Measurements from ENCODE around the gene RSF1.
A peak's percentile ranks its signal among the peaks of the same experiment; 100 is the strongest.
"Not testable (repeated sequence)": the region's sequence is repeated elsewhere in the genome, so short reads cannot be mapped to it uniquely, and the experiment has no call there.

Gene RSF1

GRCh38 chr11:77647654-77648305 is 172.7 kb downstream of the RSF1 start:
- no peak for DNase-seq (ENCODE audit: low read depth, low spot score)
- H3K4me3 ChIP-seq (ENCODE audit: low read length): no peak overlapping the region

- no peak for DNase-seq (ENCODE audit: low read depth, low spot score)
- no peak overlapping the region for H3K4me3 ChIP-seq (ENCODE audit: low read length)
Observed at GRCh38 chr11:77644887-77645286, 175.6 kb downstream of the RSF1 start.

- no peak for DNase-seq (ENCODE audit: low read depth, low spot score)
Observed at GRCh38 chr11:77642228-77642627, 178.3 kb downstream of the RSF1 start.

GRCh38 chr11:77637345-77638165 is 183.0 kb downstream of the RSF1 start, which contains the start of gene CLNS1A:
Gene CLNS1A, minus strand, starts transcription at chr11:77637794. Its CDS starts 80 bp downstream, at chr11:77637714.
- peak within 1 kb of the TSS; percentile 73 for H3K4me3 ChIP-seq (ENCODE audit: low read length)
- DNase-seq (ENCODE audit: low read depth, low spot score): peak; percentile 88

More at GRCh38 chr11:77642228-77642627, 178.3 kb downstream of the RSF1 start:
- no peak overlapping the region for H3K4me3 ChIP-seq (ENCODE audit: low read length)

- DNase-seq (ENCODE audit: low read depth, low spot score): no peak
- peak overlapping the region; percentile 73 for H3K4me3 ChIP-seq (ENCODE audit: low read length)
Observed at GRCh38 chr11:77636731-77637344, 183.7 kb downstream of the RSF1 start.

- DNase-seq (ENCODE audit: low read depth, low spot score); H3K4me3 ChIP-seq (ENCODE audit: low read length): not testable (repeated sequence)
Observed at GRCh38 chr11:77633926-77634325, 186.6 kb downstream of the RSF1 start.

- DNase-seq (ENCODE audit: low read depth, low spot score): no peak
- no peak overlapping the region for H3K4me3 ChIP-seq (ENCODE audit: low read length)
Observed at GRCh38 chr11:77630157-77630710, 190.3 kb downstream of the RSF1 start.

- DNase-seq (ENCODE audit: low read depth, low spot score): peak; percentile 51
- H3K4me3 ChIP-seq (ENCODE audit: low read length): no peak overlapping the region
Observed at GRCh38 chr11:77619576-77620198, 200.8 kb downstream of the RSF1 start.

- H3K4me3 ChIP-seq (ENCODE audit: low read length): no peak overlapping the region
- DNase-seq (ENCODE audit: low read depth, low spot score): no peak
Observed at GRCh38 chr11:77617892-77618291, 202.6 kb downstream of the RSF1 start.

- DNase-seq (ENCODE audit: low read depth, low spot score): no peak
- no peak overlapping the region for H3K4me3 ChIP-seq (ENCODE audit: low read length)
Observed at GRCh38 chr11:77611921-77612320, 208.6 kb downstream of the RSF1 start.

All from Jurkat, Clone E6-1 (cell line).